Brain pericyte (primary cell): Measurements from ENCODE around the gene EMD.

Experiments
- DNase-seq: peaks from one replicate; pipeline ENCODE4 v3.0.0-alpha.2; 2012; ENCODE audit warnings: low read depth, low spot score

The EMD gene

GRCh38 chrX:154419189-154419588, 40.1 kb downstream of the EMD start:
- no peak for DNase-seq

GRCh38 chrX:154419688-154420401, 40.8 kb downstream of the EMD start:
- DNase-seq, result no peak

GRCh38 chrX:154420402-154420756, 41.3 kb downstream of the EMD start:
- no peak for DNase-seq

- DNase-seq, result no peak
Observed at GRCh38 chrX:154426916-154427770, 48.0 kb downstream of the EMD start.

- DNase-seq, result peak; percentile 82
Observed at GRCh38 chrX:154428176-154429171, 49.4 kb downstream of the EMD start, which contains the start of gene ATP6AP1. ATP6AP1 (plus strand) TSS chrX:154428677; CDS start chrX:154428693, 16 bp downstream.

GRCh38 chrX:154429711-154430110, 50.6 kb downstream of the EMD start:
- DNase-seq, result no peak

- no peak for DNase-seq
Observed at GRCh38 chrX:154430479-154430878, 51.4 kb downstream of the EMD start.

GRCh38 chrX:154430916-154431315, 51.8 kb downstream of the EMD start:
- no peak for DNase-seq
